ENCODE measurements around the gene SLCO3A1.

SLCO3A1 gene

GRCh38 chr15:92037491-92037890 is 184.0 kb downstream of the SLCO3A1 start:
- TF ChIP-seq EZH2phosphoT487 (IDR thresholded peaks at IDR 0.05; ENCODE audit: borderline replicate concordance) (no peak), CTCF (conservative IDR thresholded peaks at IDR 0.05; ENCODE audit: low read length) (no peak)

GRCh38 chr15:92040350-92040749 is 186.8 kb downstream of the SLCO3A1 start:
- H3K27me3 ChIP-seq (ENCODE audit: insufficient read depth, low read length, poor library complexity, severe bottlenecking): no peaks in the 10 kb centered on the region
- no peaks in the 10 kb centered on the region for H3K36me3 ChIP-seq (ENCODE audit: insufficient read depth, low read length)
- no peaks in the 10 kb centered on the region for H3K9me2 ChIP-seq (replicated peaks; ENCODE audit: low read depth, low read length)
- H3K4me1 ChIP-seq (ENCODE audit: insufficient read depth, low read length, poor library complexity, severe bottlenecking): peaks cover 22% of the 10 kb centered on the region
- TF ChIP-seq CTCF (conservative IDR thresholded peaks at IDR 0.05; ENCODE audit: low read length): no peak
- TF ChIP-seq EZH2phosphoT487 (IDR thresholded peaks at IDR 0.05; ENCODE audit: borderline replicate concordance): no peak
- no peak overlapping the region for H3K4me3 ChIP-seq (ENCODE audit: low read length, poor library complexity, severe bottlenecking)
- H3K9me3 ChIP-seq (ENCODE audit: insufficient read depth, low read depth, low read length): no peaks in the 10 kb centered on the region
- H3K4me2 ChIP-seq (ENCODE audit: low read depth, low read length, poor library complexity, severe bottlenecking): no peak overlapping the region
- H3K9ac ChIP-seq (ENCODE audit: low read depth, low read length, poor library complexity, severe bottlenecking): no peak overlapping the region
- no peaks in the 10 kb centered on the region for H4K20me1 ChIP-seq (ENCODE audit: insufficient read depth, low read length, poor library complexity, severe bottlenecking)
- H2AFZ ChIP-seq (ENCODE audit: low read length): no peak overlapping the region
- no peaks in the 10 kb centered on the region for H3F3A ChIP-seq (ENCODE audit: low read depth)
- H3K79me2 ChIP-seq (ENCODE audit: insufficient read depth, low read length): no peaks in the 10 kb centered on the region

More at GRCh38 chr15:92037491-92037890, 184.0 kb downstream of the SLCO3A1 start:
- Histone ChIP-seq H4K20me1 (ENCODE audit: insufficient read depth, low read length, poor library complexity, severe bottlenecking) (no peaks in the 10 kb centered on the region), H3K4me3 (ENCODE audit: low read length, poor library complexity, severe bottlenecking) (no peak overlapping the region), H3K9me3 (ENCODE audit: insufficient read depth, low read depth, low read length) (no peaks in the 10 kb centered on the region), H3K27me3 (ENCODE audit: insufficient read depth, low read length, poor library complexity, severe bottlenecking) (no peaks in the 10 kb centered on the region), H2AFZ (ENCODE audit: low read length) (no peak overlapping the region), H3K36me3 (ENCODE audit: insufficient read depth, low read length) (no peaks in the 10 kb centered on the region), H3K4me1 (ENCODE audit: insufficient read depth, low read length, poor library complexity, severe bottlenecking) (peaks cover 22% of the 10 kb centered on the region), H3K4me2 (ENCODE audit: low read depth, low read length, poor library complexity, severe bottlenecking) (peak overlapping the region; percentile 13), H3K9ac (ENCODE audit: low read depth, low read length, poor library complexity, severe bottlenecking) (no peak overlapping the region), H3K79me2 (ENCODE audit: insufficient read depth, low read length) (no peaks in the 10 kb centered on the region), H3K9me2 (replicated peaks; ENCODE audit: low read depth, low read length) (no peaks in the 10 kb centered on the region), H3F3A (ENCODE audit: low read depth) (no peaks in the 10 kb centered on the region)

GRCh38 chr15:92041371-92041770 is 187.9 kb downstream of the SLCO3A1 start:
- Histone ChIP-seq H3K9ac (ENCODE audit: low read depth, low read length, poor library complexity, severe bottlenecking) (no peak overlapping the region), H3K27me3 (ENCODE audit: insufficient read depth, low read length, poor library complexity, severe bottlenecking) (no peaks in the 10 kb centered on the region), H3F3A (ENCODE audit: low read depth) (no peaks in the 10 kb centered on the region), H3K4me2 (ENCODE audit: low read depth, low read length, poor library complexity, severe bottlenecking) (no peak overlapping the region), H4K20me1 (ENCODE audit: insufficient read depth, low read length, poor library complexity, severe bottlenecking) (no peaks in the 10 kb centered on the region), H3K79me2 (ENCODE audit: insufficient read depth, low read length) (no peaks in the 10 kb centered on the region), H3K9me2 (replicated peaks; ENCODE audit: low read depth, low read length) (no peaks in the 10 kb centered on the region), H3K4me1 (ENCODE audit: insufficient read depth, low read length, poor library complexity, severe bottlenecking) (peaks cover 22% of the 10 kb centered on the region), H2AFZ (ENCODE audit: low read length) (no peak overlapping the region), H3K9me3 (ENCODE audit: insufficient read depth, low read depth, low read length) (no peaks in the 10 kb centered on the region), H3K4me3 (ENCODE audit: low read length, poor library complexity, severe bottlenecking) (no peak overlapping the region), H3K36me3 (ENCODE audit: insufficient read depth, low read length) (no peaks in the 10 kb centered on the region)
- TF ChIP-seq EZH2phosphoT487 (IDR thresholded peaks at IDR 0.05; ENCODE audit: borderline replicate concordance): no peak
- TF ChIP-seq CTCF (conservative IDR thresholded peaks at IDR 0.05; ENCODE audit: low read length): no peak

All from Loucy (cell line).